ENCODE measurements around the gene ASPA. TPM values are rescaled to one million over a fixed set of nuclear protein-coding genes. Genes with fewer than 3 reads are reported as not detected.

ASPA gene
- total RNA-seq, 2 experiments from 2014 or later: not detected

DNA sequence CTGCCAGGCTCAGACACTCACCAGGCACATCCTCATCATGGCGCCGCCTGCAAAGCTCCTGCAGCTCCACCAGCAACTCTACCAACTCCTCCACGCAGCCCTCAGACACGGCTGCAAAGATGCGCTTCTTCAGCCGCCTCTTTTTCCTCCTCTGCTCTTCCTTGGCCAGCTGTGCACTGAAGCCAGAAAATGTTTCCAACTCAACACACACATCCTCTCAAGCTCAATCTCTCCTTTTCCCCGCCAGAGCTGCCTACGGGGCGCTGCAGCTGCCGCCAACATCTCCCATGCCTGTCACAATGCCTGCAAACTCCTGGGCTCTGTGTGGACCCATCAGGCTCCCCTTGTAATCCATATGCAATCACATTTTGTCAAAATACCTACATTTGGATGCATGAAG lies 67.7 kb downstream of the ASPA start:
- Histone ChIP-seq H3K4me1 (ENCODE audit: insufficient read depth, low read length, poor library complexity, severe bottlenecking) (no peaks in the 10 kb centered on the region), H3K4me2 (ENCODE audit: low read length) (no peak overlapping the region), H4K20me1 (ENCODE audit: insufficient read depth, low read length) (no peaks in the 10 kb centered on the region), H3K79me2 (ENCODE audit: insufficient read depth, low read depth, low read length) (no peaks in the 10 kb centered on the region), H3K27ac (ENCODE audit: low read depth, low read length, poor library complexity, severe bottlenecking) (no peak overlapping the region), H2AFZ (ENCODE audit: low read length) (no peak overlapping the region), H3K9me3 (ENCODE audit: low read length) (no peaks in the 10 kb centered on the region), H3K36me3 (ENCODE audit: insufficient read depth, low read length) (no peaks in the 10 kb centered on the region), H3K4me3 (ENCODE audit: low read depth, low read length, poor library complexity, severe bottlenecking) (no peak overlapping the region), H3K9me2 (ENCODE audit: insufficient read depth, low read length) (no peaks in the 10 kb centered on the region)
- no TSS peak for BruUV-seq (replicated peaks)
- intact Hi-C loops (cut with micrococcal nuclease; ENCODE audit: unreplicated experiment): no loop called here
- no peak for TF ChIP-seq EZH2phosphoT487 (IDR thresholded peaks at IDR 0.05; ENCODE audit: borderline replicate concordance, low read depth, low read length)
- no peak for TF ChIP-seq CTCF (conservative IDR thresholded peaks at IDR 0.05; ENCODE audit: low read length)
- no peak for DNase-seq (ENCODE audit: low spot score)
- ChIA-PET POLR2A (interaction anchor here (0.6 kb wide), 1 partner anchor 50 kb away, joined by 3 read pairs; no protein-coding TSS in a partner anchor), CTCF (ENCODE audit: unreplicated experiment) (no interaction called here)

DNA sequence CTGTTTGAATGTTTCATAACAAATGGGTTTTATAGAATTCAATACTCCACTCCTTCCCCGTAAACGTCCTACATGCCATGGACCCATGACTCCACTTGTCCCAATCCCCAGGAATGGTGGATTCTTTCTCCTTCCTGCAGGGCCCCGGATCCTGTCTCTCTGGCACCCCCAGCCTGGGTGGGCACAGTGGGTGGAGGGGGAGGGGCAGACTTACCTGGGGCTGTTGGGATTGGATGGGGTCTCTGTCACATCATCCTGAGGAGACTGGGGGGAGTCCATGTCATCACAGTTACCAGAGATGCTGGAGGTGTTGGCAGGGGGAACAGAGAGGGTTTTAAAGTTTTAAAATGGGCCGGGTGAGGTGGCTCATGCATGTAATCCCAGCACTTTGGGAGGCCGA lies 68.6 kb downstream of the ASPA start:
- DNase-seq (ENCODE audit: low spot score): no peak
- ChIA-PET POLR2A (no interaction called here), CTCF (ENCODE audit: unreplicated experiment) (no interaction called here)
- intact Hi-C loops (cut with micrococcal nuclease; ENCODE audit: unreplicated experiment): no loop called here
- BruUV-seq (replicated peaks): no TSS peak
- no peaks in the 10 kb centered on the region for H3K79me2 ChIP-seq (ENCODE audit: insufficient read depth, low read depth, low read length)
- H3K9me3 ChIP-seq (ENCODE audit: low read length): no peaks in the 10 kb centered on the region
- no peaks in the 10 kb centered on the region for H3K36me3 ChIP-seq (ENCODE audit: insufficient read depth, low read length)
- H3K4me1 ChIP-seq (ENCODE audit: insufficient read depth, low read length, poor library complexity, severe bottlenecking): no peaks in the 10 kb centered on the region
- H3K9me2 ChIP-seq (ENCODE audit: insufficient read depth, low read length): no peaks in the 10 kb centered on the region
- no peaks in the 10 kb centered on the region for H4K20me1 ChIP-seq (ENCODE audit: insufficient read depth, low read length)
- no peak overlapping the region for H3K4me2 ChIP-seq (ENCODE audit: low read length)
- no peak overlapping the region for H3K27ac ChIP-seq (ENCODE audit: low read depth, low read length, poor library complexity, severe bottlenecking)
- TF ChIP-seq EZH2phosphoT487 (IDR thresholded peaks at IDR 0.05; ENCODE audit: borderline replicate concordance, low read depth, low read length) (no peak), CTCF (conservative IDR thresholded peaks at IDR 0.05; ENCODE audit: low read length) (no peak)
- no peak overlapping the region for H2AFZ ChIP-seq (ENCODE audit: low read length)
- H3K4me3 ChIP-seq (ENCODE audit: low read depth, low read length, poor library complexity, severe bottlenecking): no peak overlapping the region

DNA sequence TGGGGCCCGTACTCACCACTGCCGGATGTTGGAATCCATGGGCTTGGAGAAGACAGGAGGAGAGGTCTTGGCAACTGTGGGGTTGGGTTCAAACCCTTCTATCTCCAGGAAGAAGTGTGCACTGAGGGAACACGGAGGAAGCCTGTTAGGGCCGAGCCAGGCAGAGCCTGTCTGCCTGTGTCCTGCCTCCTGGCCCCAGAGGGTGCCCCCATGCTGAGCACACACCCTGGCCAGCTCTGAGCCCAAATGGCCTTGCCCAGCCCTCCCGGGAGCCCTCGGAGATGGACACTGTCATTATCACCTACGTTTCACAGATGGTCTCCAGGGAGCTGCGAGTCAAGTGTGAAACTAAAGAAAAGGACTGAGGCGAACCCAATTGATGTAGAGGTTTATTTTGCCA lies 69.4 kb downstream of the ASPA start:
- Histone ChIP-seq H3K4me1 (ENCODE audit: insufficient read depth, low read length, poor library complexity, severe bottlenecking) (no peaks in the 10 kb centered on the region), H3K79me2 (ENCODE audit: insufficient read depth, low read depth, low read length) (no peaks in the 10 kb centered on the region), H3K9me3 (ENCODE audit: low read length) (no peaks in the 10 kb centered on the region), H4K20me1 (ENCODE audit: insufficient read depth, low read length) (no peaks in the 10 kb centered on the region), H3K27ac (ENCODE audit: low read depth, low read length, poor library complexity, severe bottlenecking) (no peak overlapping the region), H2AFZ (ENCODE audit: low read length) (no peak overlapping the region), H3K4me3 (ENCODE audit: low read depth, low read length, poor library complexity, severe bottlenecking) (no peak overlapping the region), H3K9me2 (ENCODE audit: insufficient read depth, low read length) (no peaks in the 10 kb centered on the region), H3K36me3 (ENCODE audit: insufficient read depth, low read length) (no peaks in the 10 kb centered on the region), H3K4me2 (ENCODE audit: low read length) (no peak overlapping the region)
- BruUV-seq (replicated peaks): no TSS peak
- ChIA-PET CTCF (ENCODE audit: unreplicated experiment) (no interaction called here), POLR2A (interaction anchor here (1.4 kb wide), 1 partner anchor 8 kb away, joined by 4 read pairs; no protein-coding TSS in a partner anchor)
- no peak for TF ChIP-seq CTCF (conservative IDR thresholded peaks at IDR 0.05; ENCODE audit: low read length)
- no peak for TF ChIP-seq EZH2phosphoT487 (IDR thresholded peaks at IDR 0.05; ENCODE audit: borderline replicate concordance, low read depth, low read length)
- no peak for DNase-seq (ENCODE audit: low spot score)
- intact Hi-C loops (cut with micrococcal nuclease; ENCODE audit: unreplicated experiment): no loop called here
